Measurements from ENCODE around the gene MRPL53.
A peak's percentile ranks its signal among the peaks of the same experiment; 100 is the strongest.

DNA sequence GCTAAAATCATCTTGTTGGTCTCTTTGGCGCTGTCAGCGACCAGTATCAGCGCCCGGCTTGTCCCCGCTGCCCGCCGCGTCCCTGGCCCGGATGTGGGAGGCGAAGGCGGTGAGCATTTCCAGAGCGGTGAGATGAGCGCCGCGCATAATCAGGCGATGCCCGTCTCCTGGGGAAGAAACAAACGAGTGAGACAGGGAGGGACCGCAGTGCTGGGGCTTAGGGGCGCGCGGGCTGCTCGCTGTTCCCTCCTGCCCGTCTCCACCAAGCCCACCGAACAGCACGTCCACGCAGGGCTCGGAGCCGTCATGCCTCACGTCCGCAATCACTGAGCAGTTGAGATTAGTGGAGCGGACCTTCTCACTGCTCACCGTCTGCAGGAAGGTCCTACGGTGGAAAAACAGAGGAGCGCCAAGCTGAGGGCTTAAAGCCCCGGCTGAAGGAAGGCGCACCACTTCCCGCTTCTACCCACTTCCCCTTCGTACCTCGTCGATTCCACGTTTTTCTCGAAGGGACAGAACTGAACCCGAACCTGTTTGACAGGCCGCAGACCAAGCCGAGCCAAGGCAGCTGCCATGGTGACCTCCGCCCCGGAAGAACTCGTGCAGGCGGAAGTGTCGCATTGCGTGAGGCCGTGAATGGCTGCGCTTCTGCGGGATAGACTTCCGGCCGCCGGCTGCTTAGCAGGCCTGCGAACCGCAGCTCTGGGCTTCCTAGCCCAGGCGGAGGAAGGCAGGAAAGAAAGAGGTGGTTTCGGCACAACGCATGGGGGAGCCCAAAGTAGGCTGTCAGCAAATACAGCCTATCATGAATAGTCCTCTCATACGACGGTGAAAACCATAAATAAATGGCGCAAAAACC, at the start of gene MRPL53:
- TF ChIP-seq, protein P1, sequence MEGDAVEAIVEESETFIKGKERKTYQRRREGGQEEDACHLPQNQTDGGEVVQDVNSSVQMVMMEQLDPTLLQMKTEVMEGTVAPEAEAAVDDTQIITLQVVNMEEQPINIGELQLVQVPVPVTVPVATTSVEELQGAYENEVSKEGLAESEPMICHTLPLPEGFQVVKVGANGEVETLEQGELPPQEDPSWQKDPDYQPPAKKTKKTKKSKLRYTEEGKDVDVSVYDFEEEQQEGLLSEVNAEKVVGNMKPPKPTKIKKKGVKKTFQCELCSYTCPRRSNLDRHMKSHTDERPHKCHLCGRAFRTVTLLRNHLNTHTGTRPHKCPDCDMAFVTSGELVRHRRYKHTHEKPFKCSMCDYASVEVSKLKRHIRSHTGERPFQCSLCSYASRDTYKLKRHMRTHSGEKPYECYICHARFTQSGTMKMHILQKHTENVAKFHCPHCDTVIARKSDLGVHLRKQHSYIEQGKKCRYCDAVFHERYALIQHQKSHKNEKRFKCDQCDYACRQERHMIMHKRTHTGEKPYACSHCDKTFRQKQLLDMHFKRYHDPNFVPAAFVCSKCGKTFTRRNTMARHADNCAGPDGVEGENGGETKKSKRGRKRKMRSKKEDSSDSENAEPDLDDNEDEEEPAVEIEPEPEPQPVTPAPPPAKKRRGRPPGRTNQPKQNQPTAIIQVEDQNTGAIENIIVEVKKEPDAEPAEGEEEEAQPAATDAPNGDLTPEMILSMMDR (IDR thresholded peaks at IDR 0.05 in 2 of 3, conservative IDR thresholded peaks at IDR 0.05 in 1 of 3; ENCODE audit: borderline replicate concordance in 1 of 3, insufficient read depth in 1 of 3, low read depth in 2 of 3, low read length in 2 of 3): no peak
- TF ChIP-seq POLR2A (IDR thresholded peaks at IDR 0.05; ENCODE audit: borderline replicate concordance, extremely low read depth, insufficient read depth, insufficient read length): peak; percentile 93
- TF ChIP-seq, protein P2, sequence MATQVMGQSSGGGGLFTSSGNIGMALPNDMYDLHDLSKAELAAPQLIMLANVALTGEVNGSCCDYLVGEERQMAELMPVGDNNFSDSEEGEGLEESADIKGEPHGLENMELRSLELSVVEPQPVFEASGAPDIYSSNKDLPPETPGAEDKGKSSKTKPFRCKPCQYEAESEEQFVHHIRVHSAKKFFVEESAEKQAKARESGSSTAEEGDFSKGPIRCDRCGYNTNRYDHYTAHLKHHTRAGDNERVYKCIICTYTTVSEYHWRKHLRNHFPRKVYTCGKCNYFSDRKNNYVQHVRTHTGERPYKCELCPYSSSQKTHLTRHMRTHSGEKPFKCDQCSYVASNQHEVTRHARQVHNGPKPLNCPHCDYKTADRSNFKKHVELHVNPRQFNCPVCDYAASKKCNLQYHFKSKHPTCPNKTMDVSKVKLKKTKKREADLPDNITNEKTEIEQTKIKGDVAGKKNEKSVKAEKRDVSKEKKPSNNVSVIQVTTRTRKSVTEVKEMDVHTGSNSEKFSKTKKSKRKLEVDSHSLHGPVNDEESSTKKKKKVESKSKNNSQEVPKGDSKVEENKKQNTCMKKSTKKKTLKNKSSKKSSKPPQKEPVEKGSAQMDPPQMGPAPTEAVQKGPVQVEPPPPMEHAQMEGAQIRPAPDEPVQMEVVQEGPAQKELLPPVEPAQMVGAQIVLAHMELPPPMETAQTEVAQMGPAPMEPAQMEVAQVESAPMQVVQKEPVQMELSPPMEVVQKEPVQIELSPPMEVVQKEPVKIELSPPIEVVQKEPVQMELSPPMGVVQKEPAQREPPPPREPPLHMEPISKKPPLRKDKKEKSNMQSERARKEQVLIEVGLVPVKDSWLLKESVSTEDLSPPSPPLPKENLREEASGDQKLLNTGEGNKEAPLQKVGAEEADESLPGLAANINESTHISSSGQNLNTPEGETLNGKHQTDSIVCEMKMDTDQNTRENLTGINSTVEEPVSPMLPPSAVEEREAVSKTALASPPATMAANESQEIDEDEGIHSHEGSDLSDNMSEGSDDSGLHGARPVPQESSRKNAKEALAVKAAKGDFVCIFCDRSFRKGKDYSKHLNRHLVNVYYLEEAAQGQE (IDR thresholded peaks at IDR 0.05; ENCODE audit: low read depth): no peak
- TF ChIP-seq, protein P3, sequence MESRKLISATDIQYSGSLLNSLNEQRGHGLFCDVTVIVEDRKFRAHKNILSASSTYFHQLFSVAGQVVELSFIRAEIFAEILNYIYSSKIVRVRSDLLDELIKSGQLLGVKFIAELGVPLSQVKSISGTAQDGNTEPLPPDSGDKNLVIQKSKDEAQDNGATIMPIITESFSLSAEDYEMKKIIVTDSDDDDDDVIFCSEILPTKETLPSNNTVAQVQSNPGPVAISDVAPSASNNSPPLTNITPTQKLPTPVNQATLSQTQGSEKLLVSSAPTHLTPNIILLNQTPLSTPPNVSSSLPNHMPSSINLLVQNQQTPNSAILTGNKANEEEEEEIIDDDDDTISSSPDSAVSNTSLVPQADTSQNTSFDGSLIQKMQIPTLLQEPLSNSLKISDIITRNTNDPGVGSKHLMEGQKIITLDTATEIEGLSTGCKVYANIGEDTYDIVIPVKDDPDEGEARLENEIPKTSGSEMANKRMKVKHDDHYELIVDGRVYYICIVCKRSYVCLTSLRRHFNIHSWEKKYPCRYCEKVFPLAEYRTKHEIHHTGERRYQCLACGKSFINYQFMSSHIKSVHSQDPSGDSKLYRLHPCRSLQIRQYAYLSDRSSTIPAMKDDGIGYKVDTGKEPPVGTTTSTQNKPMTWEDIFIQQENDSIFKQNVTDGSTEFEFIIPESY (IDR thresholded peaks at IDR 0.05; ENCODE audit: extremely low read depth, insufficient replicate concordance, low read length): peak; percentile 65
- peak; percentile 20 for TF ChIP-seq TCF7L2 (IDR thresholded peaks at IDR 0.05; ENCODE audit: borderline replicate concordance, extremely low read depth, insufficient read depth, insufficient read length)
- TF ChIP-seq JUND (IDR thresholded peaks at IDR 0.05): peak; percentile 74
- TF ChIP-seq CEBPB (IDR thresholded peaks at IDR 0.05; ENCODE audit: low read depth): no peak
- no peak for TF ChIP-seq EZH2 (IDR thresholded peaks at IDR 0.05)
- TF ChIP-seq, protein P4, sequence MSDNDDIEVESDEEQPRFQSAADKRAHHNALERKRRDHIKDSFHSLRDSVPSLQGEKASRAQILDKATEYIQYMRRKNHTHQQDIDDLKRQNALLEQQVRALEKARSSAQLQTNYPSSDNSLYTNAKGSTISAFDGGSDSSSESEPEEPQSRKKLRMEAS (IDR thresholded peaks at IDR 0.05): peak; percentile 86
- TF ChIP-seq POLR2AphosphoS5 (IDR thresholded peaks at IDR 0.05; ENCODE audit: low read depth, low read length): peak; percentile 99
- TF ChIP-seq RAD21 (IDR thresholded peaks at IDR 0.05; ENCODE audit: low read depth): no peak
- peak; percentile 85 for TF ChIP-seq SIN3A (IDR thresholded peaks at IDR 0.05; ENCODE audit: low read depth)
